GM20000 (cell line): Measurements from ENCODE around the gene FDXACB1.

Experiments used
- DNase-seq: peaks from one replicate; pipeline ENCODE4 v3.0.0; 2012; ENCODE audit warnings: low spot score
- TF ChIP-seq, protein P1 (sequence below): IDR thresholded peaks from 2 replicates; pipeline ENCODE4 v1.5.1; 2012; ENCODE audit warnings: mild to moderate bottlenecking, control low read depth; ENCODE audit errors: extremely low read depth, missing control alignments

FDXACB1 gene

GRCh38 chr11:111871693-111872161, 7.2 kb downstream of the FDXACB1 start:
- peak; percentile 20 for DNase-seq
- TF ChIP-seq, protein P1, sequence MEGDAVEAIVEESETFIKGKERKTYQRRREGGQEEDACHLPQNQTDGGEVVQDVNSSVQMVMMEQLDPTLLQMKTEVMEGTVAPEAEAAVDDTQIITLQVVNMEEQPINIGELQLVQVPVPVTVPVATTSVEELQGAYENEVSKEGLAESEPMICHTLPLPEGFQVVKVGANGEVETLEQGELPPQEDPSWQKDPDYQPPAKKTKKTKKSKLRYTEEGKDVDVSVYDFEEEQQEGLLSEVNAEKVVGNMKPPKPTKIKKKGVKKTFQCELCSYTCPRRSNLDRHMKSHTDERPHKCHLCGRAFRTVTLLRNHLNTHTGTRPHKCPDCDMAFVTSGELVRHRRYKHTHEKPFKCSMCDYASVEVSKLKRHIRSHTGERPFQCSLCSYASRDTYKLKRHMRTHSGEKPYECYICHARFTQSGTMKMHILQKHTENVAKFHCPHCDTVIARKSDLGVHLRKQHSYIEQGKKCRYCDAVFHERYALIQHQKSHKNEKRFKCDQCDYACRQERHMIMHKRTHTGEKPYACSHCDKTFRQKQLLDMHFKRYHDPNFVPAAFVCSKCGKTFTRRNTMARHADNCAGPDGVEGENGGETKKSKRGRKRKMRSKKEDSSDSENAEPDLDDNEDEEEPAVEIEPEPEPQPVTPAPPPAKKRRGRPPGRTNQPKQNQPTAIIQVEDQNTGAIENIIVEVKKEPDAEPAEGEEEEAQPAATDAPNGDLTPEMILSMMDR: no peak

- peak; percentile 90 for DNase-seq
- TF ChIP-seq, protein P1: no peak
These were observed 7.9 kb downstream of the FDXACB1 start, which contains the start of gene ALG9 for GRCh38 chr11:111870886-111871692. Gene ALG9, minus strand, starts transcription at chr11:111871581. Its CDS starts 99 bp downstream, at chr11:111871482.

GRCh38 chr11:111870522-111870885, 8.5 kb downstream of the FDXACB1 start:
- DNase-seq: peak; percentile 42
- TF ChIP-seq, protein P1: no peak

GRCh38 chr11:111870113-111870512, 8.9 kb downstream of the FDXACB1 start:
- TF ChIP-seq, protein P1: no peak
- no peak for DNase-seq

DNA sequence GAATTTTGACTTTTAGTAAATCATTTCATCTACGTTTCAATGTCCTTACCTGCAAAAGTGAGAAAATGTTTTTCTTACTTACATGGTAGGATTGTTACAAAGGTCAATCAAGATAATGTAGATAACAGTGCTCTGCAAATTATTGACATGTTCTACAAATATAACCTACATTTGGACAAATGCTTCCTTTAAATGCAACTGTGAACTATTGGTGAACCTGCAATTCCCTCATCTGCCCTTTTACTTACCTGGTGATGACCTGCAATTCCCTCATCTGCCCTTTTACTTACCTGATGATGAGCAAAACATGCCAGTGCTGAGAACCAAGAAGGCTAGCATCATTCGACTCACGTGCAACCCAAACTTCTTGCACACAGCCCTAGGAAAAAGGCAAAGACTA, 18.7 kb downstream of the FDXACB1 start:
- DNase-seq: no peak
- TF ChIP-seq, protein P1: no peak

DNA sequence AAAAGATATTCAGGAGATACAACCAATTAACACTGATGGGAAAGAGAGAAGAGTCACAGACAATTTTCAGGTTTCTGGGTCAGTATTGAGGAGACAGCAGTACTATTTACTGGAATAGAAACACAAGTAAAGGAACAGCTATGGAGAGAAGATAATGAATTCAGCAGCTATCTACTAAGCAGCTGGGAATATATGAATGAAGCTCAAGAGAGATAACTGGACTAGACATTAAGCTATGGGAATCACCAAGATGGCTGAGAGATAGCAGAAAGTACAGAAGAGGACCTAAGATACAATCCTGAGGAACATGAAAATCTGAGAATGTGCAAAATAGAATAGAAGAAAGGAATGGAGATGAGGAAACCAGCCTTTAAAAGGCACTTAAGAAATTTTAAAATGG, 23.5 kb downstream of the FDXACB1 start:
- TF ChIP-seq, protein P1: no peak

GRCh38 chr11:111852103-111852502, 26.9 kb downstream of the FDXACB1 start:
- TF ChIP-seq, protein P1: no peak
- no peak for DNase-seq

More for the DNA sequence above, 23.5 kb downstream of the FDXACB1 start:
- no peak for DNase-seq
